Smooth muscle cell (in vitro differentiated cells): ENCODE measurements around the gene PRRG1. TPM values are rescaled to one million over a fixed set of nuclear protein-coding genes. Genes with fewer than 3 reads are reported as not detected.

ENCODE experiments used
- DNase-seq: peaks from one replicate; lab custom pipeline; 2025; ENCODE audit not compliant: unreplicated experiment; lab: John Stamatoyannopoulos, UW
- H2AFZ ChIP-seq: fragments of 200-600 bp; sonication (generic); 2 replicates; pipeline ENCODE4 v1.6.0; 2016; ENCODE audit warnings: antibody characterized with exemption, low read depth, mild to moderate bottlenecking
- H3F3A ChIP-seq: fragments of 200-600 bp; sonication (generic); 2 replicates; pipeline ENCODE4 v1.6.0; 2017; ENCODE audit warnings: antibody characterized with exemption, low read depth
- H3K27ac ChIP-seq: fragments of 200-600 bp; sonication (generic); 2 replicates; pipeline ENCODE4 v1.5.1; 2016; ENCODE audit warnings: low read depth, mild to moderate bottlenecking
- H3K27me3 ChIP-seq: fragments of 200-600 bp; sonication (generic); 2 replicates; pipeline ENCODE4 v1.6.1; 2016; ENCODE audit warnings: low read depth, mild to moderate bottlenecking
- H3K36me3 ChIP-seq: fragments of 200-600 bp; sonication (generic); 2 replicates; pipeline ENCODE4 v1.5.1; 2016; ENCODE audit warnings: low read depth
- H3K4me1 ChIP-seq: fragments of 200-600 bp; sonication (generic); 2 replicates; pipeline ENCODE4 v1.5.1; 2016; ENCODE audit warnings: low read depth
- H3K4me2 ChIP-seq: fragments of 200-600 bp; sonication (generic); 2 replicates; pipeline ENCODE4 v1.6.0; 2016; ENCODE audit warnings: mild to moderate bottlenecking
- H3K4me3 ChIP-seq: fragments of 200-600 bp; sonication (generic); 2 replicates; pipeline ENCODE4 v1.5.1; 2016; ENCODE audit warnings: mild to moderate bottlenecking
- H3K79me2 ChIP-seq: fragments of 200-600 bp; sonication (generic); 2 replicates; pipeline ENCODE4 v1.6.0; 2016; ENCODE audit warnings: low read depth, mild to moderate bottlenecking
- H3K9ac ChIP-seq: fragments of 200-600 bp; sonication (generic); 2 replicates; pipeline ENCODE4 v1.6.0; 2016; ENCODE audit warnings: low read depth
- H3K9me3 ChIP-seq: fragments of 200-600 bp; sonication (generic); replicated peaks from 2 replicates; pipeline ENCODE4 v1.5.1; 2016; ENCODE audit warnings: low read depth
- H4K20me1 ChIP-seq: fragments of 200-600 bp; sonication (generic); 2 replicates; pipeline ENCODE4 v1.6.0; 2016; ENCODE audit warnings: low read depth
- CTCF ChIP-seq: fragments of 200-600 bp; sonication (generic); IDR thresholded peaks from 2 replicates; pipeline ENCODE4 v1.5.1; 2017; ENCODE audit warnings: borderline replicate concordance, mild to moderate bottlenecking, antibody characterized with exemption; ENCODE audit not compliant: insufficient read depth, poor library complexity, severe bottlenecking
- WGBS: methylation state at CpG from one replicate; pipeline ENCODE4 v1.1.7; 2016; ENCODE audit warnings: low lambda C conversion rate; 5-methylcytosine and 5-hydroxymethylcytosine counted together
- polyA plus RNA-seq: library from polyadenylated mRNA; unstranded; fragments of >200 nt; fragmentation: Nextera tagmentation; extraction: Ambion mirVana; gene quantifications from 2 replicates; pipeline ENCODE4 v1.2.1, GENCODE V29; 2016
- total RNA-seq: library from RNA; depleted of rRNA; stranded (reverse); fragments of >200 nt; gene quantifications from 2 replicates; pipeline ENCODE4 v1.2.3, GENCODE V29; 2014

The PRRG1 gene
- total and polyA plus RNA-seq, 2 experiments from 2014 or later, result 14.4 to 33.3 TPM

- Histone ChIP-seq H4K20me1 (peaks cover 25% of the 10 kb centered on the region), H3K36me3 (no peaks in the 10 kb centered on the region), H2AFZ (no peak overlapping the region), H3F3A (no peaks in the 10 kb centered on the region), H3K4me2 (no peak overlapping the region), H3K27me3 (no peaks in the 10 kb centered on the region), H3K9ac (no peak overlapping the region), H3K27ac (no peak overlapping the region), H3K79me2 (peaks cover 90% of the 10 kb centered on the region), H3K9me3 (peaks cover 8% of the 10 kb centered on the region), H3K4me3 (no peak overlapping the region), H3K4me1 (no peaks in the 10 kb centered on the region)
- DNase-seq, result no peak
- 95% methylated on average over 3 of the region's 3 CpGs for WGBS
- TF ChIP-seq CTCF, result no peak
These were observed 8.3 kb downstream of the PRRG1 start for GRCh38 chrX:37357436-37357835.

- H3K79me2 ChIP-seq, result peaks cover 91% of the 10 kb centered on the region
- H3K4me1 ChIP-seq, result no peaks in the 10 kb centered on the region
- H3K36me3 ChIP-seq, result no peaks in the 10 kb centered on the region
- peak overlapping the region; percentile 35 for H3K4me2 ChIP-seq
- H3K9ac ChIP-seq, result no peak overlapping the region
- peaks cover 30% of the 10 kb centered on the region for H4K20me1 ChIP-seq
- no peak overlapping the region for H2AFZ ChIP-seq
- H3K27me3 ChIP-seq, result no peaks in the 10 kb centered on the region
- no peak for DNase-seq
- WGBS, result 31% methylated on average over 2 of the region's 2 CpGs
- H3K27ac ChIP-seq, result peak overlapping the region; percentile 71
- H3K9me3 ChIP-seq, result peaks cover 8% of the 10 kb centered on the region
- TF ChIP-seq CTCF, result no peak
- H3K4me3 ChIP-seq, result no peak overlapping the region
- H3F3A ChIP-seq, result no peaks in the 10 kb centered on the region
These were observed 12.4 kb downstream of the PRRG1 start for GRCh38 chrX:37361596-37361995.

GRCh38 chrX:37364666-37365065 lies 15.5 kb downstream of the PRRG1 start:
- Histone ChIP-seq H3K27me3 (no peaks in the 10 kb centered on the region), H3K79me2 (peaks cover 84% of the 10 kb centered on the region), H3F3A (no peaks in the 10 kb centered on the region), H2AFZ (no peak overlapping the region), H3K36me3 (no peaks in the 10 kb centered on the region), H4K20me1 (peaks cover 48% of the 10 kb centered on the region), H3K9me3 (no peaks in the 10 kb centered on the region), H3K4me3 (no peak overlapping the region), H3K27ac (no peak overlapping the region), H3K9ac (no peak overlapping the region), H3K4me1 (no peaks in the 10 kb centered on the region), H3K4me2 (no peak overlapping the region)
- 97% methylated on average over 3 of the region's 3 CpGs for WGBS
- no peak for DNase-seq
- no peak for TF ChIP-seq CTCF

GRCh38 chrX:37367946-37368345 lies 18.8 kb downstream of the PRRG1 start:
- H3K4me2 ChIP-seq, result no peak overlapping the region
- no peak overlapping the region for H2AFZ ChIP-seq
- H3K79me2 ChIP-seq, result peaks cover 74% of the 10 kb centered on the region
- no peak overlapping the region for H3K9ac ChIP-seq
- no peak for DNase-seq
- no peaks in the 10 kb centered on the region for H3K27me3 ChIP-seq
- H3K4me3 ChIP-seq, result no peak overlapping the region
- H3K4me1 ChIP-seq, result no peaks in the 10 kb centered on the region
- no peak overlapping the region for H3K27ac ChIP-seq
- no peak for TF ChIP-seq CTCF
- 93% methylated on average over 2 of the region's 2 CpGs for WGBS
- H3K9me3 ChIP-seq, result no peaks in the 10 kb centered on the region
- H4K20me1 ChIP-seq, result peaks cover 60% of the 10 kb centered on the region
- H3K36me3 ChIP-seq, result no peaks in the 10 kb centered on the region
- no peaks in the 10 kb centered on the region for H3F3A ChIP-seq
